ENCODE results near the gene KRTAP5-5. TPM values are rescaled to one million over a fixed set of nuclear protein-coding genes. Genes with fewer than 3 reads are reported as not detected.

Gene KRTAP5-5
- total and polyA plus RNA-seq, 2 donors from 2014 or later = not detected

GRCh38 chr11:1633864-1634263 is 4.3 kb downstream of the KRTAP5-5 start:
- peak in 1 of 5 donors; percentile 27 for DNase-seq
- no peak for FAIRE-seq
- H3K27ac ChIP-seq (ENCODE audit: low read depth in 2 of 2, low read length in 2 of 2) = no peak overlapping the region
- H3K27me3 ChIP-seq (ENCODE audit: control insufficient read depth, insufficient read depth, low read length) = no peaks in the 10 kb centered on the region
- H3K4me1 ChIP-seq (ENCODE audit: control insufficient read depth in 2 of 3, insufficient read depth in 2 of 3, low read depth in 1 of 3, low read length in 3 of 3) = no peaks in the 10 kb centered on the region
- H3K9ac ChIP-seq (ENCODE audit: low read length in 3 of 3) = no peak overlapping the region
- no peaks in the 10 kb centered on the region for H3K36me3 ChIP-seq (ENCODE audit: control insufficient read depth in 2 of 3, insufficient read depth in 3 of 3, low read length in 3 of 3)
- H3K9me3 ChIP-seq (ENCODE audit: control insufficient read depth in 2 of 3, insufficient read depth in 1 of 3, low read length in 3 of 3) = no peaks in the 10 kb centered on the region
- intact Hi-C loops (cut with DNase I) = no loop called here
- TF ChIP-seq, protein P1, sequence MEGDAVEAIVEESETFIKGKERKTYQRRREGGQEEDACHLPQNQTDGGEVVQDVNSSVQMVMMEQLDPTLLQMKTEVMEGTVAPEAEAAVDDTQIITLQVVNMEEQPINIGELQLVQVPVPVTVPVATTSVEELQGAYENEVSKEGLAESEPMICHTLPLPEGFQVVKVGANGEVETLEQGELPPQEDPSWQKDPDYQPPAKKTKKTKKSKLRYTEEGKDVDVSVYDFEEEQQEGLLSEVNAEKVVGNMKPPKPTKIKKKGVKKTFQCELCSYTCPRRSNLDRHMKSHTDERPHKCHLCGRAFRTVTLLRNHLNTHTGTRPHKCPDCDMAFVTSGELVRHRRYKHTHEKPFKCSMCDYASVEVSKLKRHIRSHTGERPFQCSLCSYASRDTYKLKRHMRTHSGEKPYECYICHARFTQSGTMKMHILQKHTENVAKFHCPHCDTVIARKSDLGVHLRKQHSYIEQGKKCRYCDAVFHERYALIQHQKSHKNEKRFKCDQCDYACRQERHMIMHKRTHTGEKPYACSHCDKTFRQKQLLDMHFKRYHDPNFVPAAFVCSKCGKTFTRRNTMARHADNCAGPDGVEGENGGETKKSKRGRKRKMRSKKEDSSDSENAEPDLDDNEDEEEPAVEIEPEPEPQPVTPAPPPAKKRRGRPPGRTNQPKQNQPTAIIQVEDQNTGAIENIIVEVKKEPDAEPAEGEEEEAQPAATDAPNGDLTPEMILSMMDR (IDR thresholded peaks at IDR 0.05; ENCODE audit: borderline replicate concordance, extremely low read depth, insufficient read depth) = no peak
- H3K4me3 ChIP-seq (ENCODE audit: low read length in 3 of 3) = no peak overlapping the region

GRCh38 chr11:1636291-1636950 is 6.8 kb downstream of the KRTAP5-5 start:
- Histone ChIP-seq H3K4me3 (ENCODE audit: low read length in 3 of 3) (no peak overlapping the region), H3K9ac (ENCODE audit: low read length in 3 of 3) (no peak overlapping the region), H3K4me1 (ENCODE audit: control insufficient read depth in 2 of 3, insufficient read depth in 2 of 3, low read depth in 1 of 3, low read length in 3 of 3) (no peaks in the 10 kb centered on the region), H3K27ac (ENCODE audit: low read depth in 2 of 2, low read length in 2 of 2) (no peak overlapping the region), H3K27me3 (ENCODE audit: control insufficient read depth, insufficient read depth, low read length) (no peaks in the 10 kb centered on the region), H3K36me3 (ENCODE audit: control insufficient read depth in 2 of 3, insufficient read depth in 3 of 3, low read length in 3 of 3) (no peaks in the 10 kb centered on the region), H3K9me3 (ENCODE audit: control insufficient read depth in 2 of 3, insufficient read depth in 1 of 3, low read length in 3 of 3) (no peaks in the 10 kb centered on the region)
- peak in 1 of 5 donors; percentile 43 for DNase-seq
- no peak for FAIRE-seq
- intact Hi-C loops (cut with DNase I) = no loop called here
- TF ChIP-seq, protein P1 (IDR thresholded peaks at IDR 0.05; ENCODE audit: borderline replicate concordance, extremely low read depth, insufficient read depth) = no peak

- peak; percentile 45 for FAIRE-seq
- H3K4me1 ChIP-seq (ENCODE audit: control insufficient read depth in 2 of 3, insufficient read depth in 2 of 3, low read depth in 1 of 3, low read length in 3 of 3) = no peaks in the 10 kb centered on the region
Measured at GRCh38 chr11:1637628-1638027, 8.1 kb downstream of the KRTAP5-5 start.

More at GRCh38 chr11:1637628-1638027, 8.1 kb downstream of the KRTAP5-5 start:
- Histone ChIP-seq H3K27me3 (ENCODE audit: control insufficient read depth, insufficient read depth, low read length) (no peaks in the 10 kb centered on the region), H3K9ac (ENCODE audit: low read length in 3 of 3) (no peak overlapping the region), H3K4me3 (ENCODE audit: low read length in 3 of 3) (no peak overlapping the region), H3K9me3 (ENCODE audit: control insufficient read depth in 2 of 3, insufficient read depth in 1 of 3, low read length in 3 of 3) (no peaks in the 10 kb centered on the region), H3K27ac (ENCODE audit: low read depth in 2 of 2, low read length in 2 of 2) (no peak overlapping the region), H3K36me3 (ENCODE audit: control insufficient read depth in 2 of 3, insufficient read depth in 3 of 3, low read length in 3 of 3) (no peaks in the 10 kb centered on the region)
- TF ChIP-seq, protein P1 (IDR thresholded peaks at IDR 0.05; ENCODE audit: borderline replicate concordance, extremely low read depth, insufficient read depth) = no peak
- intact Hi-C loops (cut with DNase I) = no loop called here
- DNase-seq = no peak

Data from kidney (tissue), 14 donors.